HG03066 (cell line): ENCODE measurements around the gene ZNF766.
"Not testable (repeated sequence)": the region's sequence is repeated elsewhere in the genome, so short reads cannot be mapped to it uniquely, and the experiment has no call there.

Experiments used
- ATAC-seq: cut with Tn5 transposase; IDR thresholded peaks from one replicate; pipeline ENCODE4 v1.9.1; 2021; ENCODE audit warnings: low read depth; ENCODE audit not compliant: unreplicated experiment

Gene ZNF766

GRCh38 chr19:52274191-52274590, 4.8 kb downstream of the ZNF766 start:
- ATAC-seq, result no peak

GRCh38 chr19:52275988-52276387, 6.6 kb downstream of the ZNF766 start:
- no peak for ATAC-seq

- no peak for ATAC-seq
Observed at GRCh38 chr19:52277471-52277870, 8.1 kb downstream of the ZNF766 start.

- ATAC-seq, result no peak
Observed at GRCh38 chr19:52286256-52286655, 16.9 kb downstream of the ZNF766 start.

GRCh38 chr19:52291781-52292180, 22.4 kb downstream of the ZNF766 start:
- no peak for ATAC-seq

GRCh38 chr19:52292946-52293345, 23.6 kb downstream of the ZNF766 start:
- not testable (repeated sequence) for ATAC-seq

- no peak for ATAC-seq
Observed at GRCh38 chr19:52296400-52296772, 27.0 kb downstream of the ZNF766 start.

- no peak for ATAC-seq
Observed at GRCh38 chr19:52296773-52297600, 27.6 kb downstream of the ZNF766 start, which contains the start of gene ZNF480. Gene ZNF480 (plus strand): TSS chr19:52297169. CDS start chr19:52300413, 3,244 bp downstream.

GRCh38 chr19:52297601-52298364, 28.4 kb downstream of the ZNF766 start:
- ATAC-seq, result no peak

GRCh38 chr19:52307275-52307674, 37.9 kb downstream of the ZNF766 start:
- ATAC-seq, result no peak

GRCh38 chr19:52322429-52322828, 53.0 kb downstream of the ZNF766 start:
- ATAC-seq, result no peak

GRCh38 chr19:52331757-52332156, 62.4 kb downstream of the ZNF766 start:
- ATAC-seq, result no peak

- ATAC-seq, result no peak
Observed at GRCh38 chr19:52335768-52336116, 66.4 kb downstream of the ZNF766 start.

GRCh38 chr19:52336117-52336790, 66.9 kb downstream of the ZNF766 start, which contains the start of gene ZNF610:
Gene ZNF610 (plus strand): TSS chr19:52336243. CDS start chr19:52349173, 12,930 bp downstream.
- ATAC-seq, result peak; percentile 56

GRCh38 chr19:52336791-52337381, 67.5 kb downstream of the ZNF766 start:
- ATAC-seq, result no peak

- ATAC-seq, result not testable (repeated sequence)
Observed at GRCh38 chr19:52339022-52339421, 69.6 kb downstream of the ZNF766 start.

GRCh38 chr19:52343548-52343947, 74.2 kb downstream of the ZNF766 start:
- ATAC-seq, result no peak

- ATAC-seq, result no peak
Observed at GRCh38 chr19:52345162-52345561, 75.8 kb downstream of the ZNF766 start.
